OCI-LY7 (cell line): Measurements from ENCODE around the gene CUBN. TPM values are rescaled to one million over a fixed set of nuclear protein-coding genes. Genes with fewer than 3 reads are reported as not detected.

ENCODE experiments used
- BruUV-seq: library from RNA; stranded (reverse); fragments of 400-500 nt; replicated peaks from 2 replicates; lab custom pipeline; 2021; lab: Mats Ljungman, UMichigan
- CTCF ChIA-PET: fragments of 300-600 bp; sonication (Branson Sonifier 250); formaldehyde crosslinking; loops from one replicate; lab custom pipeline; 2022; ENCODE audit warnings: antibody characterized with exemption; ENCODE audit not compliant: unreplicated experiment; lab: Charles Lee
- POLR2A ChIA-PET: fragments of 300-600 bp; sonication (Branson Sonifier 250); formaldehyde crosslinking; loops from one replicate; lab custom pipeline; 2022; ENCODE audit warnings: antibody characterized with exemption; lab: Charles Lee
- DNase-seq: peaks from one replicate; pipeline ENCODE4 v3.0.0-alpha.2; 2015; ENCODE audit warnings: low spot score
- H2AFZ ChIP-seq: fragments of 200-600 bp; sonication (generic), shearing (Covaris generic); 2 replicates; pipeline ENCODE4 v1.6.1; 2014; ENCODE audit warnings: mild to moderate bottlenecking, antibody characterized with exemption, low read length, moderate library complexity
- H3K27ac ChIP-seq: fragments of 200-600 bp; sonication (generic); 2 replicates; pipeline ENCODE4 v1.5.1; 2014; ENCODE audit warnings: mixed run types, low read depth, mild to moderate bottlenecking, moderate library complexity, low read length, inconsistent platforms; ENCODE audit not compliant: poor library complexity, severe bottlenecking
- H3K36me3 ChIP-seq: fragments of 200-600 bp; sonication (generic); 2 replicates; pipeline ENCODE4 v1.6.1; 2014; ENCODE audit warnings: mild to moderate bottlenecking, antibody characterized with exemption, low read length, moderate library complexity, mixed read lengths; ENCODE audit not compliant: insufficient read depth
- H3K4me1 ChIP-seq: fragments of 200-600 bp; sonication (generic); 2 replicates; pipeline ENCODE4 v1.5.1; 2014; ENCODE audit warnings: mild to moderate bottlenecking, low read length; ENCODE audit not compliant: insufficient read depth, poor library complexity, severe bottlenecking
- H3K4me2 ChIP-seq: fragments of 200-600 bp; sonication (generic); 2 replicates; pipeline ENCODE4 v1.6.1; 2014; ENCODE audit warnings: mild to moderate bottlenecking, low read length
- H3K4me3 ChIP-seq: fragments of 200-600 bp; sonication (generic); 2 replicates; pipeline ENCODE4 v1.5.1; 2014; ENCODE audit warnings: mild to moderate bottlenecking, low read depth, low read length; ENCODE audit not compliant: poor library complexity, severe bottlenecking
- H3K79me2 ChIP-seq: fragments of 200-600 bp; sonication (generic); 2 replicates; pipeline ENCODE4 v1.6.1; 2016; ENCODE audit warnings: low read depth, mild to moderate bottlenecking, low read length, moderate library complexity, mixed read lengths; ENCODE audit not compliant: insufficient read depth
- H3K9me2 ChIP-seq: fragments of 200-600 bp; sonication (generic); 2 replicates; pipeline ENCODE4 v1.6.1; 2016; ENCODE audit warnings: mild to moderate bottlenecking, low read length, mixed read lengths; ENCODE audit not compliant: insufficient read depth
- H3K9me3 ChIP-seq: fragments of 200-600 bp; sonication (generic); 2 replicates; pipeline ENCODE4 v1.6.1; 2014; ENCODE audit warnings: mild to moderate bottlenecking, mixed run types, low read length, mixed read lengths
- H4K20me1 ChIP-seq: fragments of 200-600 bp; sonication (generic); 2 replicates; pipeline ENCODE4 v1.6.1; 2014; ENCODE audit warnings: mild to moderate bottlenecking, antibody characterized with exemption, low read length, moderate library complexity, mixed read lengths; ENCODE audit not compliant: insufficient read depth
- CTCF ChIP-seq: fragments of 200-600 bp; sonication (generic); conservative IDR thresholded peaks from 2 replicates; pipeline ENCODE4 v1.5.1; 2014; ENCODE audit warnings: mild to moderate bottlenecking, antibody characterized with exemption, low read length, moderate library complexity, mixed read lengths
- EZH2phosphoT487 ChIP-seq: fragments of 200-600 bp; sonication (generic); IDR thresholded peaks from 2 replicates; pipeline ENCODE4 v1.6.1; 2018; ENCODE audit warnings: low read depth, borderline replicate concordance, mild to moderate bottlenecking, mixed run types, antibody characterized with exemption, low read length, moderate library complexity, mixed read lengths
- intact Hi-C: fragments of 100-400 bp; cut with micrococcal nuclease; formaldehyde crosslinking; loops from one replicate; pipeline ENCODE4 v1.10.0; 2022; ENCODE audit not compliant: unreplicated experiment
- total RNA-seq, 2 experiments: library from RNA; depleted of rRNA in 1 of 2; stranded (reverse); fragments of >200 nt in 1 of 2; shearing (Covaris generic) in 1 of 2; gene quantifications; 2 replicates each; pipeline ENCODE4 v1.2.3, GENCODE V29; 2014 to 2022

The CUBN gene
- total RNA-seq, 2 experiments from 2014 or later, result 0.13 to 0.25 TPM

DNA sequence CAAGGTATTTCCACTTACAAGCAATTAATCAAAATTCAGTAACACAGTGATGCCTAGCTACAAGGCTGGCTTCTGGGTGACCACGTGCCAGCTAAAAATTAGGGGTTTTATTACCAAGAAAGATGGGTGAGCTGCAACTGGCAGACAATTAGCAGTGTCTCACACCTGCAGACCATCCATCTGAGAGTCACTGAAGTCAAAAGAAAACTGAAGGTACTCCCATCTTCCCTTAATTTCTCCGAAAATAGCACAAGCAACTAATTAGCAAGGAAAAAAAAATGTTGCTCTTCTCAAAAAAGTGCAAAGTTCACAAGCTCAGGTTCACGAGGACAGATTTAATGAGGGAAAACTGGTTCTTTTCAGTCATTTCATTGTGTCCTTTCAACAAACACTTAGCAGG lies 340.8 kb downstream of the CUBN start:
- Histone ChIP-seq H4K20me1 (no peaks in the 10 kb centered on the region), H3K27ac (no peak overlapping the region), H3K4me3 (no peak overlapping the region), H2AFZ (no peak overlapping the region), H3K4me1 (no peaks in the 10 kb centered on the region), H3K79me2 (no peaks in the 10 kb centered on the region), H3K9me3 (no peaks in the 10 kb centered on the region), H3K36me3 (no peaks in the 10 kb centered on the region), H3K9me2 (no peaks in the 10 kb centered on the region), H3K4me2 (no peak overlapping the region)
- BruUV-seq, result no TSS peak
- CTCF ChIA-PET, result no interaction called here
- POLR2A ChIA-PET, result interaction anchor here (0.6 to 1.2 kb wide), 2 partner anchors 9 to 19 kb away, joined by 3 to 4 read pairs; no protein-coding TSS in a partner anchor
- TF ChIP-seq CTCF (no peak), EZH2phosphoT487 (no peak)
- no peak for DNase-seq
- intact Hi-C loops, result no loop called here

- no peak for DNase-seq
- no TSS peak for BruUV-seq
- Histone ChIP-seq H3K79me2 (no peaks in the 10 kb centered on the region), H4K20me1 (no peaks in the 10 kb centered on the region), H3K4me1 (no peaks in the 10 kb centered on the region), H2AFZ (no peak overlapping the region), H3K36me3 (no peaks in the 10 kb centered on the region), H3K27ac (no peak overlapping the region), H3K4me2 (no peak overlapping the region), H3K4me3 (no peak overlapping the region), H3K9me3 (no peaks in the 10 kb centered on the region), H3K9me2 (no peaks in the 10 kb centered on the region)
- TF ChIP-seq EZH2phosphoT487, result no peak
- no peak for TF ChIP-seq CTCF
- ChIA-PET CTCF (no interaction called here), POLR2A (interaction anchor here (0.5 kb wide), 1 partner anchor 56 kb away, joined by 3 read pairs; no protein-coding TSS in a partner anchor)
- intact Hi-C loops, result no loop called here
These were observed 341.5 kb downstream of the CUBN start for GRCh38 chr10:16788125-16788524.

DNA sequence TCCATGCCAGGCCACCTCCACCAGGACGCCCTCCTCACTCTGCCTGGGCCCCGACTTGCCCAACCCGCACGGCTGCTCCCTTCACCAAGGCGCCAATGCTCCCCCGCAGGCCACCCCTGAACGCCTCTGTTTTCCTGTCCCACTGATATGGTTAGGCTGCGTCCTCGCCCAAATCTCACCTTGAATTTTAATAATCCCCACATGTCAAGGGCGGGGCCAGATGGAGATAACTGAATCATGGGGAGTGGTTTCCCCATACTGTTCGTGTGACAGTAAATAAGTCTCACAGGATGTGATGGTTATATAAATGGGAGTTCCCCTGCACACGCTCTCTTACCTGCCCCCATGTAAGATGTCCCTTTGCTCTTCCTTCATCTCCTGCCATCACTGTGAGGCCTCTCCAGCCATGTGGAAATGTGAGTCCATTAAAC lies 342.2 kb downstream of the CUBN start:
- ChIA-PET CTCF (no interaction called here), POLR2A (no interaction called here)
- no peak overlapping the region for H2AFZ ChIP-seq
- TF ChIP-seq CTCF, result no peak
- TF ChIP-seq EZH2phosphoT487, result no peak
- DNase-seq, result no peak
- no peak overlapping the region for H3K4me2 ChIP-seq
- H3K36me3 ChIP-seq, result no peaks in the 10 kb centered on the region
- no peaks in the 10 kb centered on the region for H3K79me2 ChIP-seq
- intact Hi-C loops, result no loop called here
- no TSS peak for BruUV-seq
- H3K9me2 ChIP-seq, result no peaks in the 10 kb centered on the region
- no peak overlapping the region for H3K27ac ChIP-seq
- H3K4me1 ChIP-seq, result no peaks in the 10 kb centered on the region
- H3K4me3 ChIP-seq, result no peak overlapping the region
- H3K9me3 ChIP-seq, result no peaks in the 10 kb centered on the region
- no peaks in the 10 kb centered on the region for H4K20me1 ChIP-seq
